Hematopoietic multipotent progenitor cell treated with erythropoietin and hydrocortisone succinate and interleukin-3 and kit ligand, for 15 days (in vitro differentiated cells): Measurements from ENCODE around the gene GLRA3.
"Not testable (repeated sequence)": the region's sequence is repeated elsewhere in the genome, so short reads cannot be mapped to it uniquely, and the experiment has no call there.

Experiments
- DNase-seq: peaks from one replicate; pipeline ENCODE4 v3.0.0-alpha.2; 2015; ENCODE audit warnings: low spot score

Gene GLRA3

DNA sequence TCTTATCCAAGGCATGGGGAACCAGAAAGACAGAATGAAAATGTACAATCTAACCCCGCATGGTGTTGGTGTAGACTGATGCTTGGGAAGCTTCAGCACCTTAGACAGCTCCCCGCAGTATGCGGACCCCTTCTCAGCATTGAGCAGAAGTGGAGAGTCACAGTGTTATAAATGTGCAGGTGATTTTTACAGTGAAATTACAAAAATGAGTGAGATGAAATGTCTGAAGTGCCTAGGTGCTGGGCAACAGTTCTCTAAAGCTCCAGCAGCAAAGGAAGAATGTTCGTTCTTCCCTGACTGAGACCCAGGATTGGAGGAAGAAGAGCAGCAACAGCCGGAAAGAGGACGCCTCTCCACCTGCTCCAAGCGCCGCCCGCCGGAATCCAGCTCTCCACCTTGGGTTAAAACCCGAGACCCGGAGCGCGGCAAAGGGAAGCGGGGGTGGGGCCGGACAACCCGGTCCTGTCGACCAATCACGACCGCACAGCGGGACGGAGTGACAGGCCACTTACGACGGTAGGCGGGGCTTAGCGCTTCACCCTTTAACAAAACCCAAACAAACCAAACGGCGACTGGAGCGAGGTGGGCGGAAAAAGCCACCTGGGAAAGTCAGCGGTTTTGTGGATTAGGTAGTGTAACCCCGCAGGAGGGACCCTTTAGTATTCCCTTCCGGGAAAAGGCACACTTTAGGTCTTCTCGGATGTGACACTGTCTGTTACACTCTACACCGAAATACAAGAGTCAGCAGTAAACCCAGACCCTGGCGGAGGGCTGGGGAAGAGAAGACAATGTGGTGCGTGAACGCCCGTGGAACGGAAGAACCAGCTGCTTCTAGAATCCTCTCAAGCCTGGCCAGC, at the start of gene GLRA3:
Gene GLRA3 (minus strand): TSS at position 403 of the 857 bp plus-strand sequence. CDS start 436 bp downstream, outside the sequence.
- DNase-seq = no peak

GRCh38 chr4:174874898-174875297, 45.9 kb upstream of the GLRA3 start:
- DNase-seq = no peak

- no peak for DNase-seq
These were observed 44.9 kb upstream of the GLRA3 start for GRCh38 chr4:174873931-174874330.

DNA sequence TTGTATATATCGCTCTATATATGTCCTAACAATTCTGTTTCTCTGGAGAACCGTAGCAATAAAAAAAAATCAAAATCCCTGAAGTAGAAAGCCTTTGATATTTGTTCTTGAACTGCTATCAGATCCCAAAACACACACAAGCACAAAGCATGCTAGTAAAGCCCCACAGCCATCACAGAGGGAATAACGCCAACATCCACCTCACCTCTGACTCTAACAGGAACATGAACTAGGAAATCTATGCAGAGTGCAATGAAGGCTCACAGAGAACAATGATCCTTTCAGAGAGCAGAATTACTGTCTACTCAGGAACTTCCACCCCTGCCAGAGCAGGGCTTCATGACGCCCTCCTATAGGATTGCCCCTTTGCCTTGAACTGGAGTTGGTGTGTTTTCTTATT, 44.1 kb upstream of the GLRA3 start:
- not testable (repeated sequence) for DNase-seq

DNA sequence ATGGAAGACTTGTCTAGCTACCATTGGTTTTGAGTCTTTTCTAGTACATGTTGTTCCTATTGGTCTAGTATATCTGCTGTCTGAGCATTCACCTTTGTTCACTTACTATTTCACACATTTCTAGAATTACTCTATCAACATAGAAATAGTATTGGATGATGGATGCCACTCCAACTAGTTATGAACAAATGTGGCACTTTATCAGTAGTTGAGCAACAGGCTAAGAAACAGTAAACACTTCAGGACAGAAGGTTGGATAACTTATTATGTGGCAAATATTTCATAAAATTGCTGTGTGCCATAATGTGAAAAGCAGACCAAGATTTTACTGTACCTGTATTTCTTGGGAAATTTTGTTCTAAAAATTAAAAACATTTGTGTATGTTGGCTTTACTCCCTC, 42.4 kb upstream of the GLRA3 start:
- no peak for DNase-seq

GRCh38 chr4:174870311-174870710, 41.3 kb upstream of the GLRA3 start:
- no peak for DNase-seq

- DNase-seq = no peak
These were observed 40.3 kb upstream of the GLRA3 start for GRCh38 chr4:174869339-174869738.

DNA sequence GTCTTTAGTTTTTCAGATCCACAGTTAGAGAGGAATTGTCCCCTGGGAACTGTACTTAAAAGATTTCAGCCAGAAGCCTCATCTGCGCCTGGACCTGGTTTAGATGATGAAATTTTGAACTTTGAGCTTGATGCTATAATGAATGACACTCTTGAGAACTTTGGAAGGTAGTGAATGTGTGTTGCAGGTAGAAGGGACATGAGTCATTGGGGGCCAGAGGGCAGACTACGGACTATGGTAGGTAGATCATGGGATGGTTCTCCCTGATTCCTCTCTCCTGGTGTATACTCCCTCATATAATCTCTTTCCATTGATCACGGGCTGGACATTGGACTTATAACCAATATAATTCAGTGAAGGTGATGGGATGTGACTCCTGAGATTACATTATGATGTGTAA, 38.9 kb upstream of the GLRA3 start:
- DNase-seq = no peak

GRCh38 chr4:174865418-174865985, 36.5 kb upstream of the GLRA3 start:
- DNase-seq = no peak

- no peak for DNase-seq
These were observed 35.0 kb upstream of the GLRA3 start for GRCh38 chr4:174864031-174864430.

- DNase-seq = no peak
These were observed 31.5 kb upstream of the GLRA3 start for GRCh38 chr4:174860588-174860987.

GRCh38 chr4:174859904-174860303, 30.9 kb upstream of the GLRA3 start:
- no peak for DNase-seq

- no peak for DNase-seq
These were observed 28.1 kb upstream of the GLRA3 start for GRCh38 chr4:174856926-174857800.

- DNase-seq = no peak
These were observed 26.0 kb upstream of the GLRA3 start for GRCh38 chr4:174855050-174855449.

GRCh38 chr4:174853629-174854028, 24.6 kb upstream of the GLRA3 start:
- no peak for DNase-seq

- DNase-seq = no peak
These were observed 19.5 kb upstream of the GLRA3 start for GRCh38 chr4:174848596-174848995.

DNA sequence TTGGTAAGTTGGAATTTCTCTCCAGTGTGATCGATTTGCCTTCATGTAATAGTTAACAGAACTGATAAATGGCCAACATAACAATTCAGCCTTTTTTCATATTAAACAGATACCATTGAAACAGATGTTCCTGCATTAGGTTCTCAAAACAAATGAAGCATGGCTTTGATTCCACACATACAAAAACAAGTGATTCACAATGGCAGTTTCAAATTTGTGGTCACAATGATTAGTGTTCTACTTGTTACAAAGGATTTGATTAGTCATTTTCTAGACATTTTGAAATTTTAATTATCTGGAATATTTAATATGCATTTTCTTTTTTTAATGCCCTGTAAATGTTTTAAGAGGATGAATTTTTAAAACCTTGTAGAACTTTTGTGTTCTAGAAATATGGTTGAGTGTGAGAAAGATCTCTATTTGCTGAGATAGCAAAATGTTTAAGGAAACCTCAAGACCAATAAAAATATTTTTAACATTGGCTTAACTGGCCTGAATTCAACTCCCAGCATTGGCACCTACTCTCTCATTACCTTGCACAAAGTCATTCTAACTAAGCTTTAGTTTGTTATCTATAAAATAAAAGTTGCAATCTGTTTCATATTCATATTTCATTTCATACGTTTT, 18.9 kb upstream of the GLRA3 start:
- no peak for DNase-seq

DNA sequence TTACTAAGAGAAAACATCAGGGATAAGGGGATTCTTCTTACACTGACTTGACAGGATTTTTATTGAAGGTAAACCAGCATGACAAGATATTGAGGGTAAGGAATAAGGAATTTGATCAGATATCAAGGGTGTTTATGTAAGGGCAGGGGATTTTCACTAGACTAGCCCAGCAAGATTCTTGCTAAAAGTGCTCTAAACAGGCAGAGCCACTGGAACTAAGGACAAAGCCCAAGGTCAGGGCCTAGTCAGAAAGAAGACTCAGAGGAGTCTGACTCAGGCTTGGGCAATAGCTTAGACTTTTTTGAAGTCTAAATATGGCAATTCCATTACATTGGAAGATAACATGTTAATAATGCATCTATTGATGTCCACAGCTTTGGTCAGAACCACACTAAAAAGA, 6.5 kb upstream of the GLRA3 start:
- no peak for DNase-seq

DNA sequence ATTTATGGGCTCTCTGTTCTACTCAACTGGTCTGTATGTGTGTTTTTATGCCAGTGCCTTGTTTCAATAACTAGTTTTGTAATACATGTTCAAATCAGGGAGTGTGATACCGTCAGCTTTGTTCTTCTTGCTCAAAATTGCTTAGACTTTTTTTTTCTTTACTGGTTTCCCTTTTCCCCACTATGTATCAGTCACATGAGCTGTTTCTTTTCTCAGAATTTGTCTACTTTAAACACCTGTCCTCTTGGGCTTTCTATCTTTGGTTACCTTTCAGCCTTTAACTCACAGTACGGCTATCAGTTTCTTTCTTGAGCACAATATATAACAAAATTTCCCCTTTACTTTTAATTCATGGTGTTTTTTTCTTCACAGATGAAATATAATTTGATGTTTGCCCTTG, 5.4 kb upstream of the GLRA3 start:
- no peak for DNase-seq

GRCh38 chr4:174826660-174827059, 2.4 kb downstream of the GLRA3 start:
- no peak for DNase-seq

- DNase-seq = no peak
These were observed 13.8 kb downstream of the GLRA3 start for GRCh38 chr4:174815282-174815681.

GRCh38 chr4:174813292-174813691, 15.8 kb downstream of the GLRA3 start:
- no peak for DNase-seq
